Ovary (tissue), 9 donors: ENCODE measurements around the gene NFE2L3. TPM values are rescaled to one million over a fixed set of nuclear protein-coding genes. Genes with fewer than 3 reads are reported as not detected.

Experiments used
- DNase-seq, 5 donors: peaks; one replicate each; pipeline ENCODE4 v3.0.0-alpha.2; 2019 to 2020
- H3K27ac ChIP-seq, 2 donors: fragments of 200-600 bp; one replicate each; pipeline versions ENCODE4 v1.5.1 to v1.8.0; 2019 to 2022
- H3K27me3 ChIP-seq: fragments of 200-600 bp; one replicate; pipeline ENCODE4 v1.8.0; 2022
- H3K36me3 ChIP-seq: fragments of 200-600 bp; sonication (generic); one replicate; pipeline ENCODE4 v1.5.1; 2019
- H3K4me1 ChIP-seq: one replicate; pipeline ENCODE4 v1.8.1; 2013; ENCODE audit warnings: mild to moderate bottlenecking, moderate library complexity; ENCODE audit not compliant: insufficient read depth
- H3K4me3 ChIP-seq: fragments of 200-600 bp; sonication (generic); one replicate; pipeline ENCODE4 v1.5.1; 2017
- H3K9me3 ChIP-seq, 2 donors: fragments of 200-600 bp in 1 of 2; sonication (generic) in 1 of 2; one replicate each; pipeline versions ENCODE4 v1.5.1 to v1.8.1; 2013 to 2019; ENCODE audit warnings: mild to moderate bottlenecking in 1 of 2, moderate library complexity in 1 of 2
- EP300 ChIP-seq: sonication (generic); formaldehyde crosslinking; IDR thresholded peaks from one replicate; pipeline ENCODE4 v1.6.1; 2017; ENCODE audit warnings: antibody characterized with exemption
- POLR2A ChIP-seq: fragments of 450-650 bp; IDR thresholded peaks from one replicate; pipeline ENCODE4 v1.6.1; 2017; ENCODE audit warnings: antibody characterized with exemption, mild to moderate bottlenecking, moderate library complexity
- WGBS, 3 donors: extraction: QIAGEN DNeasy Blood & Tissue Kit in 1 of 3; methylation state at CpG; one replicate each; pipeline versions ENCODE4 v1.1.5 to v1.1.7; 2013 to 2017; 5-methylcytosine and 5-hydroxymethylcytosine counted together
- intact Hi-C, 4 donors: fragments of 100-400 bp; cut with DNase I; formaldehyde crosslinking; loops; one replicate each; pipeline versions ENCODE4 v1.11.0 to v1.15.1; 2022 to 2023
- polyA plus RNA-seq, 2 donors: library from polyadenylated mRNA; stranded (reverse); fragments of 200-250 nt in 1 of 2; fragments of 350-450 nt in 1 of 2; fragmentation: Illumina TruSeq in 1 of 2; extraction: RNeasy Lipid Tissue Mini Kit (QIAGEN cat#74804) in 1 of 2; gene quantifications; one replicate each; pipeline ENCODE4 v1.2.3, GENCODE V29; 2013 to 2014
- total RNA-seq, 7 donors: library from RNA; depleted of rRNA in 2 of 7; stranded (reverse); fragments of >200 nt in 2 of 7; fragmentation: NEBNext Ultra II Directional in 3 of 7; extraction: Animal tissue kit (Norgen Biotek cat#: 25700) in 3 of 7; gene quantifications; one replicate each; pipeline versions ENCODE4 v1.1.0 to v1.2.4, GENCODE V29; 2016 to 2023
- TF ChIP-seq, protein P1 (sequence below), 3 donors: fragments of 450-650 bp in 2 of 3; fragments of 200-600 bp in 1 of 3; IDR thresholded peaks; one replicate each; pipeline versions ENCODE4 v1.5.1 to v1.8.0; 2016 to 2022; ENCODE audit warnings: antibody characterized with exemption in 3 of 3, mild to moderate bottlenecking in 1 of 3
- donor health status: DM: no; HTN: no; CAD: no; lungs with moderate emphysema.
- donor health status: DM: no; HTN: no; CAD: no.
- donor health status: Bipolar disorder and iron deficiency.
- donor health status: DM: yes; HTN: yes; CAD: no.
- donor health status: DM: no; HTN: no; CAD: no.
- donor health status: DM: yes; HTN: yes; CAD: no.

NFE2L3 gene
- total and polyA plus RNA-seq, 9 donors = 0.45 to 6.1 (median 1.1) TPM

DNA sequence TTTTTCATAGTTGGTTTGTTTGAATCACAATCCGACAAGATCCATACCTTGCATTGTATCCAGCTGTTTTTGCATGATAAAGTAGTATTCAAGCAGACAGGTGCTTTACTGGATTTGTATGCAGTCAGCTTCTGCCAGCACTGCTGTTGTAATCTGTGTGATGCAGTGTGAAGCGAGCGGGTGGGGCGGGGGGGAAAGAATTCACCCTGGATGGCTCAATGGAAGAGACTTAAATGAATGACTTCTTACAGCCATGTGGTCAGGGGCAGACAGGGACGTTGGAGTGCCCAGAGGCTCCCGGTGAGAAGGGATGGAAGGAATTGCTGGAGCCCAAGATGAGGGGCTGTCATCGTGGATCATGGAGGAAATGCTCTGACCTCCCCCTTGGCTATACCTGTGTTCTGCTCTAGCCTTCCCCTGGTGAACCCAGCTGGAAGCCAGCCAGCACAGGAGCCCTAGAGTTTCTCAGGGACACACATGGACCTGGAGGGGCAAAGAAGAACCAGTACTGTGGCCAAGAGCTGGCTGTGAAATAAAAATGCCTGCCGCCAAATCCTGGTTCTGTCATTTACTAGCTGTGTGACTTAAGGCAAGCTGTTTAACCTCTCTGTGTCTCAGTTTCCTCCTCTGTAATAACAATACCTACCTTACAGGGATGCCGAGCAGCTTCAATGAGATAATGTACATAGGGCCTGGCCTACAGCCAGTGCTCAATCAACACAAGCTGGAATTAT is 14.1 kb downstream of the NFE2L3 start:
- 51 to 59% (median 53%) methylated on average over 9 of the region's 9 CpGs for WGBS, 3 donors

DNA sequence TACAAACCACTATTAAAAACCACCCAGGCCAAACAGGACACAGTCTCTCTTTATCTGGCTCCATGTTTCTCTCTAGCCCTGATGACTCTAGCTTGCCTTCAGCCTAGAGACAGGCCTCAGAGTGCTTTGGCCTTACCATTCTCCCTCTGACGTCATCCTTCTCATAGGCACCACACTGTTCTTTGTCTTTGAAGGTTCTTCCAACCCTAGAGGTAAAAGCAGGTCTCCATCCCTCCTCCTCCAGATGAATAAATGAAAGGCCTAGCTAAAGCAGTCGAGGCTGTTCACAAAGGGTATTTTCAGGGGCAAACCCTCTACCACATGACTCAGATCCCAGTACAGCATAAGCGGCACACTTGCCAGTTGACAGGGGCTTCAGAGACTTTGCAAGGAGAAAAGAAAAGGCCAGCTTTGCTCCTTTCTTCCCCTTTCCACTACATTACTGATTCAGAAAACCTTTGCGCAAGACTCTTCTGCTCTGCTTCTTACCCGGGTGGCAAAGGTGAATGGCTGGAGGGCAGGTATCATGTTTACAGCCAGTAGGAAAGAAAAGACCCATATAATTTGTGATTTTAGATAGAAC is 14.8 kb downstream of the NFE2L3 start:
- TF ChIP-seq POLR2A = no peak
- TF ChIP-seq EP300 = no peak
- TF ChIP-seq, protein P1, sequence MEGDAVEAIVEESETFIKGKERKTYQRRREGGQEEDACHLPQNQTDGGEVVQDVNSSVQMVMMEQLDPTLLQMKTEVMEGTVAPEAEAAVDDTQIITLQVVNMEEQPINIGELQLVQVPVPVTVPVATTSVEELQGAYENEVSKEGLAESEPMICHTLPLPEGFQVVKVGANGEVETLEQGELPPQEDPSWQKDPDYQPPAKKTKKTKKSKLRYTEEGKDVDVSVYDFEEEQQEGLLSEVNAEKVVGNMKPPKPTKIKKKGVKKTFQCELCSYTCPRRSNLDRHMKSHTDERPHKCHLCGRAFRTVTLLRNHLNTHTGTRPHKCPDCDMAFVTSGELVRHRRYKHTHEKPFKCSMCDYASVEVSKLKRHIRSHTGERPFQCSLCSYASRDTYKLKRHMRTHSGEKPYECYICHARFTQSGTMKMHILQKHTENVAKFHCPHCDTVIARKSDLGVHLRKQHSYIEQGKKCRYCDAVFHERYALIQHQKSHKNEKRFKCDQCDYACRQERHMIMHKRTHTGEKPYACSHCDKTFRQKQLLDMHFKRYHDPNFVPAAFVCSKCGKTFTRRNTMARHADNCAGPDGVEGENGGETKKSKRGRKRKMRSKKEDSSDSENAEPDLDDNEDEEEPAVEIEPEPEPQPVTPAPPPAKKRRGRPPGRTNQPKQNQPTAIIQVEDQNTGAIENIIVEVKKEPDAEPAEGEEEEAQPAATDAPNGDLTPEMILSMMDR (IDR thresholded peaks at IDR 0.05) = no peak
- Histone ChIP-seq H3K27me3 (no peaks in the 10 kb centered on the region), H3K9me3 (no peaks in the 10 kb centered on the region), H3K4me1 (no peaks in the 10 kb centered on the region), H3K27ac (no peak overlapping the region), H3K4me3 (no peak overlapping the region), H3K36me3 (no peaks in the 10 kb centered on the region)
- 80 to 81% (median 80%) methylated on average over 5 of the region's 5 CpGs for WGBS, 3 donors
- intact Hi-C loops = no loop called here
- DNase-seq = no peak

More for the DNA sequence above, 14.1 kb downstream of the NFE2L3 start:
- intact Hi-C loops = no loop called here
- H3K27me3 ChIP-seq = no peaks in the 10 kb centered on the region
- H3K27ac ChIP-seq = no peak overlapping the region
- H3K9me3 ChIP-seq = no peaks in the 10 kb centered on the region
- H3K4me3 ChIP-seq = no peak overlapping the region
- TF ChIP-seq EP300 (no peak), POLR2A (no peak)
- TF ChIP-seq, protein P1 (IDR thresholded peaks at IDR 0.05) = no peak
- DNase-seq = no peak
- no peaks in the 10 kb centered on the region for H3K36me3 ChIP-seq
- no peaks in the 10 kb centered on the region for H3K4me1 ChIP-seq

DNA sequence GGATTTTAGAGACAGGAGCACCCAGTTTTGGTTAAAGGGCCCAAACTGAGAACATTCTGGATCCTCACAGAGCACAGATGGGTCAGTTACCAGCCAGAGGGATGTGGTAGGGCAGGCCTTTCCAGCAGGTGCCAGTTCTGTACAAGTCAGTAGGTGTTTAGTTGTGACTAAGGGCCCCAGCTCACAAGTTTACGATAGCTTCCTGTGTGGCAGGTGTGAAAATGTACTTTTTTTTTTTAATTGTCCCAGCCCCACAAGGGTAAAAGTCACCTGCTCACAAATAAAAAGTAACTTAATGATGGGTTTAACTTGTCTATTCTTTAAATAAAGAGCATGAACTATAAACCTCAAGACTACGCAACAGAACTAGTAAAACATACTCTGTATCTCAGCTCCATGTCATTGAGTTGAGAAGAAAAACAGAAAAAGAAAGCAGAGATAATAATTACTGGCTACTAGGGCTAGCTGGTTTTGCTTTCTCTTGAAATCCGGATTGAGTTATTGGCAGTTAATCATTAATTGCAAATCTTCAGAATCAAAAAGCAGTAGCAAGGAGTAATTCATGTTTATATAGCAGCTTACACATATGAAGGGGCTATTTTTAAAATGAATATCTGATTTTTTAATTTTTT is 15.4 kb downstream of the NFE2L3 start:
- Histone ChIP-seq H3K9me3 (no peaks in the 10 kb centered on the region), H3K4me1 (no peaks in the 10 kb centered on the region), H3K4me3 (no peak overlapping the region), H3K36me3 (no peaks in the 10 kb centered on the region), H3K27me3 (no peaks in the 10 kb centered on the region), H3K27ac (no peak overlapping the region)
- TF ChIP-seq POLR2A (no peak), EP300 (no peak)
- TF ChIP-seq, protein P1 (IDR thresholded peaks at IDR 0.05) = no peak
- 88% methylated on average over 3 of the region's 3 CpGs for WGBS, 3 donors
- DNase-seq = no peak
- intact Hi-C loops = no loop called here

DNA sequence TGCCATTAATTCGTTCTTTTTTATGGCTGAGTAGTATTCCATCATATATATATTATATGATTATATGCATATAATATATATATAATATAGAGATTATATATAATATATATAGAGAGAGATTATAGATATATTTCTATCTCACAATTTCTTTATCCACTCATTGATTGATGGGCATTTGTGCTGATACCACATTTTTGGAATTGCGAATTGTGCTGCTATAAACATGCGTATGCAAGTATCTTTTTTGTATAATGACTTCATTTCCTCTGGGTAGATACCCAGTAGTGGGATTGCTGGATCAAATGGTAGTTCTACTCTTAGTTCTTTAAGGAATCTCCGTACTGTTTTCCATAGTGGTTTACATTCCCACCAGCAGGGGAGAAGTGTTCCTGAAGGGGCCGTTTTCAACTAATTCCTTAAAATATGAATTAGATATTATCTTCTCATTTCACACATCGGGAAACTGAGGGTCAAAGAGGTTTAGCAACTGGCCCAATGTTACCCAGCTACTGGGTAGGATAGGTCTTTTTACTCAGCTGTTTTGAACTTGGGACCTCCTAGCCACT is 16.5 kb downstream of the NFE2L3 start:
- H3K36me3 ChIP-seq = no peaks in the 10 kb centered on the region
- no peaks in the 10 kb centered on the region for H3K9me3 ChIP-seq
- intact Hi-C loops = no loop called here
- H3K27me3 ChIP-seq = no peaks in the 10 kb centered on the region
- WGBS, 3 donors = 77 to 83% (median 81%) methylated on average over 6 of the region's 6 CpGs
- TF ChIP-seq, protein P1 (IDR thresholded peaks at IDR 0.05) = no peak
- no peak for TF ChIP-seq POLR2A
- no peaks in the 10 kb centered on the region for H3K4me1 ChIP-seq
- no peak overlapping the region for H3K4me3 ChIP-seq
- DNase-seq = no peak
- H3K27ac ChIP-seq = no peak overlapping the region
